GM12865 (cell line): ENCODE data around the gene PPP1R36.

ENCODE experiments used
- DNase-seq: peaks from one replicate; pipeline ENCODE4 v3.0.0; 2010; ENCODE audit warnings: low read depth
- H3K4me3 ChIP-seq: 2 replicates; pipeline ENCODE4 v1.5.1; 2011; ENCODE audit warnings: mild to moderate bottlenecking, low read depth, low read length, control low read depth
- CTCF ChIP-seq: IDR thresholded peaks from 2 replicates; pipeline ENCODE4 v1.5.1; 2011; ENCODE audit warnings: low read length, control low read depth, low read depth, inconsistent platforms; ENCODE audit not compliant: insufficient read depth; ENCODE audit errors: missing control alignments

Gene PPP1R36

GRCh38 chr14:64604001-64604400 lies 54.2 kb downstream of the PPP1R36 start:
- TF ChIP-seq CTCF = no peak
- DNase-seq = no peak

GRCh38 chr14:64604881-64605280 lies 55.1 kb downstream of the PPP1R36 start:
- TF ChIP-seq CTCF = no peak
- H3K4me3 ChIP-seq = no peak overlapping the region
- no peak for DNase-seq

More at GRCh38 chr14:64604001-64604400, 54.2 kb downstream of the PPP1R36 start:
- H3K4me3 ChIP-seq = no peak overlapping the region

GRCh38 chr14:64605926-64606685 lies 56.3 kb downstream of the PPP1R36 start:
- no peak for DNase-seq
- TF ChIP-seq CTCF = no peak
- no peak overlapping the region for H3K4me3 ChIP-seq

GRCh38 chr14:64610049-64610746 lies 60.4 kb downstream of the PPP1R36 start:
- no peak for DNase-seq
- H3K4me3 ChIP-seq = no peak overlapping the region
- TF ChIP-seq CTCF = no peak

GRCh38 chr14:64611358-64612020 lies 61.7 kb downstream of the PPP1R36 start:
- no peak for DNase-seq
- TF ChIP-seq CTCF = no peak
- H3K4me3 ChIP-seq = no peak overlapping the region

- TF ChIP-seq CTCF = no peak
- H3K4me3 ChIP-seq = no peak overlapping the region
- no peak for DNase-seq
These were observed 62.2 kb downstream of the PPP1R36 start for GRCh38 chr14:64612021-64612380.
